Suprapubic skin (tissue), 4 donors: ENCODE measurements around the gene RARS2. TPM values are rescaled to one million over a fixed set of nuclear protein-coding genes. Genes with fewer than 3 reads are reported as not detected.

Experiments used
- DNase-seq, 2 donors: peaks; one replicate each; pipeline ENCODE4 v3.0.0-alpha.2; 2019; ENCODE audit warnings: low spot score in 2 of 2
- H3K27ac ChIP-seq: fragments of 200-600 bp; sonication (generic); one replicate; pipeline ENCODE4 v1.5.1; 2019
- H3K27me3 ChIP-seq: fragments of 200-600 bp; sonication (generic); one replicate; pipeline ENCODE4 v1.5.1; 2019
- H3K36me3 ChIP-seq: fragments of 200-600 bp; sonication (generic); one replicate; pipeline ENCODE4 v1.5.1; 2019
- H3K4me1 ChIP-seq: fragments of 200-600 bp; sonication (generic); one replicate; pipeline ENCODE4 v1.5.1; 2019
- H3K4me3 ChIP-seq: fragments of 200-600 bp; sonication (generic); one replicate; pipeline ENCODE4 v1.5.1; 2019; ENCODE audit warnings: mild to moderate bottlenecking
- H3K9me3 ChIP-seq: fragments of 200-600 bp; sonication (generic); one replicate; pipeline ENCODE4 v1.5.1; 2019
- EP300 ChIP-seq: sonication (generic); formaldehyde crosslinking; IDR thresholded peaks from one replicate; pipeline ENCODE4 v1.6.1; 2017; ENCODE audit warnings: antibody characterized with exemption
- POLR2A ChIP-seq, 2 donors: fragments of 450-650 bp; IDR thresholded peaks; one replicate each; pipeline ENCODE4 v1.6.1; 2017; ENCODE audit warnings: antibody characterized with exemption in 2 of 2, mild to moderate bottlenecking in 2 of 2, moderate library complexity in 2 of 2
- POLR2AphosphoS5 ChIP-seq, 3 donors: sonication (generic); formaldehyde crosslinking; IDR thresholded peaks; one replicate each; pipeline ENCODE4 v1.6.1; 2017; ENCODE audit warnings: antibody characterized with exemption in 3 of 3
- WGBS: methylation state at CpG from one replicate; pipeline ENCODE4 v1.1.5; 2018; 5-methylcytosine and 5-hydroxymethylcytosine counted together
- total RNA-seq, 4 donors: library from RNA; depleted of rRNA; stranded (reverse); fragments of >200 nt; gene quantifications; one replicate each; pipeline ENCODE4 v1.1.0, GENCODE V29; 2016
- TF ChIP-seq, protein P1 (sequence below), 2 donors: fragments of 200-600 bp in 1 of 2; fragments of 450-650 bp in 1 of 2; sonication (generic) in 1 of 2; IDR thresholded peaks; one replicate each; pipeline ENCODE4 v1.5.1; 2016 to 2019; ENCODE audit warnings: antibody characterized with exemption in 2 of 2, mild to moderate bottlenecking in 1 of 2, moderate library complexity in 1 of 2

RARS2 gene
- total RNA-seq, 4 donors from 2014 or later = 16.4 to 29.6 (median 19.7) TPM

DNA sequence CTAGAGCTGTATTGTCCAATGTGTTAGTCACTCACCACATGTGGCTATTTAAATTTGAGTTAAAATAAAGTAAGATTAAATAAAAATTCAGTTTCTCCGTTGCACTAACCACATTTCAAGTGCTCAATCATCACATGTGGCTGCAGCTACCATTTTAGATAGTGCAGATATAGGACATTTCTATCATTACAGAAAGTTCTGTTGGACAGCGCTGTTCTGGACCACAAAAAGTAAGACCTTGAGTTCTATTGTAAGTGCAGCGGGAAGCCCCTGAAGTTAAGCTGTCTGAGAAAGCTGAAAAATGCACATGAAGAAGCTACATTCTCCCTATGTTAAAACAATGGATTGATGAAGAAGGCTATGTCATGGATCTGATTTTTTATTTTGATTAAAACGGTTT is 1.2 kb upstream of the RARS2 start:
- H3K4me1 ChIP-seq = peaks cover 35% of the 10 kb centered on the region
- 67% methylated on average over 4 of the region's 4 CpGs for WGBS

DNA sequence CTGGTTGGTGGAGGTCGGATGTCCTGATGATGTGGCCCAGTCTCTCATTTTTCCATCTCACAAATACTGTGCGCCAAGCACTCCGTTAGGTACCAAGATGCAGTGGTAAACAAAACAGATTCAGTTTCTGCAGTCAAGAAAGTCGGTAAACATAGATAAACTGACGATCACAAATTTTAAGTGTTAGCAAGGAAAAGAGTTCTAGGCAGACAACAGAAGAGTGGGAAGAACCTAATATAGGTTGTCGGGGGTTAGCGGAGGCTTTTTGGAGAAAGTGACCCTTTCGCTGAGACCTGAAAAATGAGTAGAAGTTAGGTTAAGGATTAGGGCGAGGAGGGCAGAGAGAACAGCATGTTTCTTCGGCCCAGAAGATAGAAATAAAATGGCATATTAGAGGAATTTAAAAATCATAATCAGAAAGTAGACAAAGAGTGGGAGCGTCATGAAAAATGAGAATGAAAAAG is 662 bp upstream of the RARS2 start:
- H3K9me3 ChIP-seq = no peaks in the 10 kb centered on the region
- peaks cover 35% of the 10 kb centered on the region for H3K4me1 ChIP-seq
- 2% methylated on average over 11 of the region's 11 CpGs for WGBS
- peak overlapping the region; percentile 91 for H3K27ac ChIP-seq
- DNase-seq = no peak
- TF ChIP-seq, protein P1, sequence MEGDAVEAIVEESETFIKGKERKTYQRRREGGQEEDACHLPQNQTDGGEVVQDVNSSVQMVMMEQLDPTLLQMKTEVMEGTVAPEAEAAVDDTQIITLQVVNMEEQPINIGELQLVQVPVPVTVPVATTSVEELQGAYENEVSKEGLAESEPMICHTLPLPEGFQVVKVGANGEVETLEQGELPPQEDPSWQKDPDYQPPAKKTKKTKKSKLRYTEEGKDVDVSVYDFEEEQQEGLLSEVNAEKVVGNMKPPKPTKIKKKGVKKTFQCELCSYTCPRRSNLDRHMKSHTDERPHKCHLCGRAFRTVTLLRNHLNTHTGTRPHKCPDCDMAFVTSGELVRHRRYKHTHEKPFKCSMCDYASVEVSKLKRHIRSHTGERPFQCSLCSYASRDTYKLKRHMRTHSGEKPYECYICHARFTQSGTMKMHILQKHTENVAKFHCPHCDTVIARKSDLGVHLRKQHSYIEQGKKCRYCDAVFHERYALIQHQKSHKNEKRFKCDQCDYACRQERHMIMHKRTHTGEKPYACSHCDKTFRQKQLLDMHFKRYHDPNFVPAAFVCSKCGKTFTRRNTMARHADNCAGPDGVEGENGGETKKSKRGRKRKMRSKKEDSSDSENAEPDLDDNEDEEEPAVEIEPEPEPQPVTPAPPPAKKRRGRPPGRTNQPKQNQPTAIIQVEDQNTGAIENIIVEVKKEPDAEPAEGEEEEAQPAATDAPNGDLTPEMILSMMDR (IDR thresholded peaks at IDR 0.05) = no peak
- TF ChIP-seq EP300 (no peak), POLR2AphosphoS5 (IDR thresholded peaks at IDR 0.05) (no peak), POLR2A (IDR thresholded peaks at IDR 0.05) (no peak)
- peak overlapping the region; percentile 75 for H3K4me3 ChIP-seq
- no peaks in the 10 kb centered on the region for H3K27me3 ChIP-seq
- peaks cover 15% of the 10 kb centered on the region for H3K36me3 ChIP-seq

More for the DNA sequence above, 1.2 kb upstream of the RARS2 start:
- Histone ChIP-seq H3K36me3 (peaks cover 20% of the 10 kb centered on the region), H3K4me3 (peak overlapping the region; percentile 75), H3K27me3 (no peaks in the 10 kb centered on the region), H3K9me3 (no peaks in the 10 kb centered on the region), H3K27ac (no peak overlapping the region)
- TF ChIP-seq EP300 (no peak), POLR2A (IDR thresholded peaks at IDR 0.05) (no peak), POLR2AphosphoS5 (IDR thresholded peaks at IDR 0.05) (no peak)
- TF ChIP-seq, protein P1 (IDR thresholded peaks at IDR 0.05) = no peak
- no peak for DNase-seq

DNA sequence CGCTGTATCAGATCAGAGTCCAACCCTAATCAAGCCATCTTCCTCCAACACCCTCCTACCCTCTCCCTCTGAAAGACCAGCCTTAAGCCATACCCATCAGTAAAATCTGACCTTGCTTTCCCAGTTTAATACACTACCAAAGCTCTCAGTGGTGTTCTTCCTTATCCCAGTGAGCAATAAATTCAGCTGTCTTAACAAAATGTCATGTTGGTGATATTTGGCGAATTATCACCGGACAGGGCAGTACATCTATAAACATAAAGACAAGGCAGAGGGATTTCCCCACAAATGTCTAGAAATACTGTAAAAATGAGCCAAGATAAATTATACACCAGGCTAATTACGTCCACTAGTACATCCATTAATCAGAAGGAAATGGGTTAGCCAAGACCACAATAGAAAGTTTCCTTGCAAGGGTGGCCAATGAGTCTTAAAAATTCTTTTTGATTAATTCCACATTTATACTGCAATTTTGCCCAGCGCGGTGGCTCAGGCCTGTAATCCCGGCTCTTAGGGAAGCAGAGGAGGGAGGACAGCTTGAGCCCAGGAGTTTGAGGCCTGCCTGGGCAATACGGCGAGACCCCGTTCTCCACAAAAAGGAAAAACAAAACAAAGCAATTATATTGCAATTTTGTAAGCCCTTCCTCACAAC is 905 bp downstream of the RARS2 start:
- DNase-seq = no peak
- Histone ChIP-seq H3K36me3 (peaks cover 3% of the 10 kb centered on the region), H3K27ac (peak overlapping the region; percentile 91), H3K4me3 (peak overlapping the region; percentile 75), H3K4me1 (peaks cover 35% of the 10 kb centered on the region), H3K9me3 (no peaks in the 10 kb centered on the region), H3K27me3 (no peaks in the 10 kb centered on the region)
- WGBS = 29% methylated on average over 10 of the region's 10 CpGs
- TF ChIP-seq EP300 (no peak), POLR2A (IDR thresholded peaks at IDR 0.05) (no peak), POLR2AphosphoS5 (IDR thresholded peaks at IDR 0.05) (no peak)
- TF ChIP-seq, protein P1 (IDR thresholded peaks at IDR 0.05) = no peak

GRCh38 chr6:87586371-87587077 is 3.3 kb downstream of the RARS2 start:
- no peak for DNase-seq
- WGBS = 82% methylated on average over 8 of the region's 8 CpGs
- peaks cover 31% of the 10 kb centered on the region for H3K4me1 ChIP-seq

More at GRCh38 chr6:87586371-87587077, 3.3 kb downstream of the RARS2 start:
- H3K27ac ChIP-seq = no peak overlapping the region
- H3K36me3 ChIP-seq = peaks cover 12% of the 10 kb centered on the region
- H3K4me3 ChIP-seq = no peak overlapping the region
- no peaks in the 10 kb centered on the region for H3K9me3 ChIP-seq
- no peaks in the 10 kb centered on the region for H3K27me3 ChIP-seq
- TF ChIP-seq EP300 (no peak), POLR2A (IDR thresholded peaks at IDR 0.05) (no peak), POLR2AphosphoS5 (IDR thresholded peaks at IDR 0.05) (no peak)
- TF ChIP-seq, protein P1 (IDR thresholded peaks at IDR 0.05) = no peak
